Stimulated activated CD8-positive, alpha-beta memory T cell treated with anti-CD3 and anti-CD28 coated beads, Interleukin-7, amount 100 ng/mL, for 48 hours (primary cell): Measurements from ENCODE around the gene CEP72.

ENCODE experiments used
- DNase-seq, 2 donors: peaks; one replicate each; pipeline ENCODE4 v3.0.0-alpha.2; 2020; ENCODE audit warnings: low read depth in 1 of 2; ENCODE audit errors: extremely low read depth in 1 of 2

CEP72 gene

GRCh38 chr5:635306-636055, 23.3 kb downstream of the CEP72 start:
- no peak for DNase-seq

- DNase-seq = no peak
Observed at GRCh38 chr5:636951-637350, 24.8 kb downstream of the CEP72 start.

GRCh38 chr5:637581-638450, 25.7 kb downstream of the CEP72 start:
- DNase-seq = no peak

GRCh38 chr5:638501-639252, 26.5 kb downstream of the CEP72 start:
- DNase-seq = no peak

GRCh38 chr5:639253-639530, 27.1 kb downstream of the CEP72 start:
- no peak for DNase-seq

- no peak for DNase-seq
Observed at GRCh38 chr5:639584-640213, 27.6 kb downstream of the CEP72 start.

- DNase-seq = no peak
Observed at GRCh38 chr5:640461-641330, 28.6 kb downstream of the CEP72 start.

- no peak for DNase-seq
Observed at GRCh38 chr5:641331-641765, 29.2 kb downstream of the CEP72 start.

- DNase-seq = no peak
Observed at GRCh38 chr5:642481-642880, 30.3 kb downstream of the CEP72 start.

- no peak for DNase-seq
Observed at GRCh38 chr5:643351-643801, 31.2 kb downstream of the CEP72 start.

GRCh38 chr5:643811-644271, 31.7 kb downstream of the CEP72 start:
- DNase-seq = no peak

- no peak for DNase-seq
Observed at GRCh38 chr5:644509-644908, 32.4 kb downstream of the CEP72 start.

GRCh38 chr5:644971-645370, 32.8 kb downstream of the CEP72 start:
- no peak for DNase-seq

GRCh38 chr5:645421-645820, 33.3 kb downstream of the CEP72 start:
- no peak for DNase-seq

- no peak for DNase-seq
Observed at GRCh38 chr5:646396-647201, 34.5 kb downstream of the CEP72 start.

- DNase-seq = no peak
Observed at GRCh38 chr5:647311-647710, 35.2 kb downstream of the CEP72 start.

GRCh38 chr5:647727-648126, 35.6 kb downstream of the CEP72 start:
- no peak for DNase-seq

GRCh38 chr5:651296-652022, 39.3 kb downstream of the CEP72 start:
- no peak for DNase-seq
